ENCODE measurements around the gene PSMG4. TPM values are rescaled to one million over a fixed set of nuclear protein-coding genes. Genes with fewer than 3 reads are reported as not detected.

PSMG4 gene
- total RNA-seq, 1 donor from 2014 or later, result 37.2 TPM

GRCh38 chr6:3303795-3304411, 45.2 kb downstream of the PSMG4 start:
- no peak overlapping the region for H3K4me3 Mint-ChIP-seq (ENCODE audit: unreplicated experiment)
- no peak for TF ChIP-seq CTCF (IDR thresholded peaks at IDR 0.05; ENCODE audit: partially characterized antibody, unreplicated experiment)
- no peak overlapping the region for H3K27ac Mint-ChIP-seq (ENCODE audit: unreplicated experiment)
- DNase-seq, result peak; percentile 2
- H3K4me1 Mint-ChIP-seq (ENCODE audit: low read depth, unreplicated experiment), result peaks cover 5% of the 10 kb centered on the region
- H3K36me3 Mint-ChIP-seq (ENCODE audit: unreplicated experiment), result peaks cover 26% of the 10 kb centered on the region
- H3K27me3 Mint-ChIP-seq (ENCODE audit: unreplicated experiment), result peaks cover 3% of the 10 kb centered on the region
- H3K9me3 Mint-ChIP-seq (ENCODE audit: unreplicated experiment), result peaks cover 5% of the 10 kb centered on the region

- Mint-ChIP-seq H3K27ac (ENCODE audit: unreplicated experiment) (peak overlapping the region; percentile 52), H3K4me3 (ENCODE audit: unreplicated experiment) (no peak overlapping the region), H3K36me3 (ENCODE audit: unreplicated experiment) (peaks cover 26% of the 10 kb centered on the region), H3K27me3 (ENCODE audit: unreplicated experiment) (peaks cover 3% of the 10 kb centered on the region), H3K4me1 (ENCODE audit: low read depth, unreplicated experiment) (peaks cover 8% of the 10 kb centered on the region), H3K9me3 (ENCODE audit: unreplicated experiment) (peaks cover 5% of the 10 kb centered on the region)
- peak; percentile 6 for DNase-seq
- TF ChIP-seq CTCF (IDR thresholded peaks at IDR 0.05; ENCODE audit: partially characterized antibody, unreplicated experiment), result no peak
These were observed 45.9 kb downstream of the PSMG4 start for GRCh38 chr6:3304500-3305215.

- no peak for DNase-seq
These were observed 46.4 kb downstream of the PSMG4 start for GRCh38 chr6:3305216-3305565.

GRCh38 chr6:3305831-3306230, 47.1 kb downstream of the PSMG4 start:
- Mint-ChIP-seq H3K36me3 (ENCODE audit: unreplicated experiment) (peaks cover 26% of the 10 kb centered on the region), H3K27ac (ENCODE audit: unreplicated experiment) (peak overlapping the region; percentile 46), H3K4me1 (ENCODE audit: low read depth, unreplicated experiment) (peaks cover 12% of the 10 kb centered on the region), H3K4me3 (ENCODE audit: unreplicated experiment) (no peak overlapping the region), H3K27me3 (ENCODE audit: unreplicated experiment) (peaks cover 3% of the 10 kb centered on the region), H3K9me3 (ENCODE audit: unreplicated experiment) (peaks cover 6% of the 10 kb centered on the region)
- DNase-seq, result peak; percentile 2
- TF ChIP-seq CTCF (IDR thresholded peaks at IDR 0.05; ENCODE audit: partially characterized antibody, unreplicated experiment), result no peak

More at GRCh38 chr6:3305216-3305565, 46.4 kb downstream of the PSMG4 start:
- Mint-ChIP-seq H3K4me1 (ENCODE audit: low read depth, unreplicated experiment) (peaks cover 10% of the 10 kb centered on the region), H3K9me3 (ENCODE audit: unreplicated experiment) (peaks cover 5% of the 10 kb centered on the region), H3K36me3 (ENCODE audit: unreplicated experiment) (peaks cover 26% of the 10 kb centered on the region), H3K27ac (ENCODE audit: unreplicated experiment) (no peak overlapping the region), H3K27me3 (ENCODE audit: unreplicated experiment) (peaks cover 3% of the 10 kb centered on the region), H3K4me3 (ENCODE audit: unreplicated experiment) (no peak overlapping the region)
- TF ChIP-seq CTCF (IDR thresholded peaks at IDR 0.05; ENCODE audit: partially characterized antibody, unreplicated experiment), result no peak

- Mint-ChIP-seq H3K9me3 (ENCODE audit: unreplicated experiment) (peaks cover 6% of the 10 kb centered on the region), H3K27me3 (ENCODE audit: unreplicated experiment) (peaks cover 3% of the 10 kb centered on the region), H3K36me3 (ENCODE audit: unreplicated experiment) (peaks cover 22% of the 10 kb centered on the region), H3K4me3 (ENCODE audit: unreplicated experiment) (no peak overlapping the region), H3K27ac (ENCODE audit: unreplicated experiment) (no peak overlapping the region), H3K4me1 (ENCODE audit: low read depth, unreplicated experiment) (peaks cover 21% of the 10 kb centered on the region)
- DNase-seq, result peak; percentile 1
- TF ChIP-seq CTCF (IDR thresholded peaks at IDR 0.05; ENCODE audit: partially characterized antibody, unreplicated experiment), result no peak
These were observed 48.1 kb downstream of the PSMG4 start for GRCh38 chr6:3306848-3307247.

All from glutamatergic neuron (in vitro differentiated cells).